Measurements from ENCODE around the gene IRAK1.

Gene IRAK1

DNA sequence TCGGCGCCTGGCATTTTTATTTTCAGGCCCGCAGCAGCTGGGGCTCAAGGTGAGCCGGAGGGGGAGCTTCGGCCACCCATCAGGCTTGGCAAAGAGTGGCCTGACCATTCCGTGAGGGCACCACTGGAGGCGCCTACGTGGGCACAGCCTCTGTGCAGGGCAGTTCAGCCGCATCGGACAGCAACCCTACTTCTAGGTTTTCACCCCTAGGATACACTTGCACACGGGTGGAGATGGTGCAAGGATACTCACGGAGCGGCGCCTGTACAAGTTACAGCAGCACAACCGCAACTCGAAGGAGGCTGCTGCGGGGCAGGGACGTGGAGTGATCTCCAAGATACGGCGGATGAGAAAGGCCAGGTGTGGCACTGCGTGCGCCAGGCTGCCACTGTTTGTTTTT, 58.9 kb downstream of the IRAK1 start:
- CTCF ChIA-PET, result no interaction called here
- POLR2A ChIA-PET (ENCODE audit: low non-redundant PET), result no interaction called here
- H3K27ac ChIP-seq, result no peak overlapping the region; the same call in 1 of the 2 replicates
- TF ChIP-seq, protein P1, sequence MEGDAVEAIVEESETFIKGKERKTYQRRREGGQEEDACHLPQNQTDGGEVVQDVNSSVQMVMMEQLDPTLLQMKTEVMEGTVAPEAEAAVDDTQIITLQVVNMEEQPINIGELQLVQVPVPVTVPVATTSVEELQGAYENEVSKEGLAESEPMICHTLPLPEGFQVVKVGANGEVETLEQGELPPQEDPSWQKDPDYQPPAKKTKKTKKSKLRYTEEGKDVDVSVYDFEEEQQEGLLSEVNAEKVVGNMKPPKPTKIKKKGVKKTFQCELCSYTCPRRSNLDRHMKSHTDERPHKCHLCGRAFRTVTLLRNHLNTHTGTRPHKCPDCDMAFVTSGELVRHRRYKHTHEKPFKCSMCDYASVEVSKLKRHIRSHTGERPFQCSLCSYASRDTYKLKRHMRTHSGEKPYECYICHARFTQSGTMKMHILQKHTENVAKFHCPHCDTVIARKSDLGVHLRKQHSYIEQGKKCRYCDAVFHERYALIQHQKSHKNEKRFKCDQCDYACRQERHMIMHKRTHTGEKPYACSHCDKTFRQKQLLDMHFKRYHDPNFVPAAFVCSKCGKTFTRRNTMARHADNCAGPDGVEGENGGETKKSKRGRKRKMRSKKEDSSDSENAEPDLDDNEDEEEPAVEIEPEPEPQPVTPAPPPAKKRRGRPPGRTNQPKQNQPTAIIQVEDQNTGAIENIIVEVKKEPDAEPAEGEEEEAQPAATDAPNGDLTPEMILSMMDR (conservative IDR thresholded peaks at IDR 0.05; ENCODE audit: low read depth), result no peak
- no peak for DNase-seq (ENCODE audit: low spot score)

All from RWPE1 (cell line).